SH-SY5Y (cell line): ENCODE data around the gene TLR5.

Experiments
- GATA2 ChIP-seq: IDR thresholded peaks from 2 replicates; pipeline ENCODE4 v1.6.1; 2011; ENCODE audit warnings: mild to moderate bottlenecking, low read depth, low read length
- GATA3 ChIP-seq: IDR thresholded peaks from 2 replicates; pipeline ENCODE4 v1.6.1; 2011; ENCODE audit warnings: low read depth, mild to moderate bottlenecking, low read length, moderate library complexity

GRCh38 chr1:223177681-223178080 is 34.6 kb upstream of the TLR5 start:
- no peak for TF ChIP-seq GATA3
- no peak for TF ChIP-seq GATA2
